CD4-positive, alpha-beta T cell (primary cell): Measurements from ENCODE around the gene COL4A4. TPM values are rescaled to one million over a fixed set of nuclear protein-coding genes. Genes with fewer than 3 reads are reported as not detected.

Source experiments
- ATAC-seq: fragments of 200-7000 bp; cut with Tn5 transposase; one replicate; pipeline ENCODE4 v1.10.0; 2022; ENCODE audit warnings: mild to moderate bottlenecking; ENCODE audit not compliant: poor library complexity
- CTCF ChIA-PET: fragments of 350-600 bp; sonication (Branson Sonifier 250); formaldehyde crosslinking; loops from one replicate; lab custom pipeline; 2021; ENCODE audit warnings: antibody characterized with exemption, inconsistent platforms; lab: Charles Lee
- POLR2A ChIA-PET: fragments of 350-600 bp; sonication (Branson Sonifier 250); formaldehyde crosslinking; loops from one replicate; lab custom pipeline; 2021; ENCODE audit warnings: antibody characterized with exemption, inconsistent platforms; lab: Charles Lee
- DNase-seq, 14 experiments: peaks; one replicate each; pipeline ENCODE4 v3.0.0-alpha.2; 2013 to 2020; ENCODE audit warnings: mixed read lengths in 2 of 14
- H3K27ac ChIP-seq, 2 donors: one replicate each; pipeline versions ENCODE4 v1.5.1 to v1.7.0; 2013; ENCODE audit warnings: low read length in 2 of 2, low read depth in 1 of 2, mild to moderate bottlenecking in 1 of 2
- H3K27me3 ChIP-seq, 2 experiments: 1 replicate in 1 of 2; 2 replicates in 1 of 2; pipeline versions ENCODE4 v1.6.1 to v1.7.0; 2013; ENCODE audit warnings: low read length in 2 of 2, control low read depth in 1 of 2, mild to moderate bottlenecking in 1 of 2, moderate library complexity in 1 of 2; ENCODE audit not compliant: insufficient read depth in 2 of 2, control insufficient read depth in 1 of 2
- H3K36me3 ChIP-seq: one replicate; pipeline ENCODE4 v1.6.1; 2013; ENCODE audit warnings: low read length, control low read depth; ENCODE audit not compliant: insufficient read depth
- H3K4me1 ChIP-seq: one replicate; pipeline ENCODE4 v1.6.1; 2013; ENCODE audit warnings: low read length, control low read depth; ENCODE audit not compliant: insufficient read depth
- H3K4me3 ChIP-seq: one replicate; pipeline ENCODE4 v1.5.1; 2013; ENCODE audit warnings: mild to moderate bottlenecking, low read length, moderate library complexity
- H3K9me3 ChIP-seq, 2 experiments: 1 replicate in 1 of 2; 2 replicates in 1 of 2; pipeline versions ENCODE4 v1.6.1 to v1.7.0; 2013; ENCODE audit warnings: low read length in 2 of 2, mild to moderate bottlenecking in 2 of 2, control low read depth in 1 of 2, moderate library complexity in 1 of 2; ENCODE audit not compliant: control insufficient read depth in 1 of 2, insufficient read depth in 1 of 2
- H3K27ac Mint-ChIP-seq: one replicate; pipeline ENCODE4 v1.8.0; 2020; ENCODE audit warnings: mixed read lengths
- H3K27me3 Mint-ChIP-seq: one replicate; pipeline ENCODE4 v1.8.0; 2021; ENCODE audit warnings: mixed read lengths
- H3K36me3 Mint-ChIP-seq: one replicate; pipeline ENCODE4 v1.8.0; 2021; ENCODE audit warnings: low read depth, mixed read lengths
- H3K4me1 Mint-ChIP-seq: one replicate; pipeline ENCODE4 v1.8.0; 2021; ENCODE audit warnings: low read depth, mixed read lengths
- H3K4me3 Mint-ChIP-seq: one replicate; pipeline ENCODE4 v1.8.0; 2020; ENCODE audit warnings: mild to moderate bottlenecking, mixed read lengths
- H3K9me3 Mint-ChIP-seq: one replicate; pipeline ENCODE4 v1.8.0; 2020; ENCODE audit warnings: mixed read lengths
- CTCF ChIP-seq: fragments of 200-600 bp; IDR thresholded peaks from one replicate; pipeline ENCODE4 v1.8.0; 2022; ENCODE audit warnings: antibody characterized with exemption, mild to moderate bottlenecking
- intact Hi-C, 2 experiments: fragments of 100-400 bp; cut with DNase I in 1 of 2; cut with micrococcal nuclease in 1 of 2; formaldehyde crosslinking; loops; one replicate each; pipeline versions ENCODE4 v1.15.1 to v1.9.0; 2023 to 2025; cut with DNase I, micrococcal nuclease
- total RNA-seq, 174 experiments: library from RNA in 2 of 174; stranded (reverse) in 2 of 174; gene quantifications; one replicate each; pipeline ENCODE4 v1.2.3 and lab custom pipeline; 2021 to 2026

Gene COL4A4
- total RNA-seq, 2 experiments from 2014 or later: not detected

- intact Hi-C loops: no loop called here
- TF ChIP-seq CTCF: no peak
- ATAC-seq (no peak), DNase-seq (no peak)
- Mint-ChIP-seq H3K4me3 (no peak overlapping the region), H3K9me3 (no peaks in the 10 kb centered on the region), H3K4me1 (peaks cover 12% of the 10 kb centered on the region), H3K27ac (no peak overlapping the region), H3K36me3 (peaks cover 27% of the 10 kb centered on the region), H3K27me3 (no peaks in the 10 kb centered on the region)
- Histone ChIP-seq H3K27me3 (no peaks in the 10 kb centered on the region), H3K36me3 (no peaks in the 10 kb centered on the region), H3K4me3 (no peak overlapping the region), H3K9me3 (no peaks in the 10 kb centered on the region), H3K27ac (no peak overlapping the region), H3K4me1 (no peaks in the 10 kb centered on the region)
- ChIA-PET POLR2A (no interaction called here), CTCF (no interaction called here)
Measured at GRCh38 chr2:226965376-226965775, 198.6 kb downstream of the COL4A4 start.

- H3K4me1 ChIP-seq: no peaks in the 10 kb centered on the region
- H3K36me3 Mint-ChIP-seq: peaks cover 44% of the 10 kb centered on the region
- H3K4me3 Mint-ChIP-seq: no peak overlapping the region
- H3K4me3 ChIP-seq: no peak overlapping the region
- H3K9me3 Mint-ChIP-seq: peaks cover 2% of the 10 kb centered on the region
- no peak for TF ChIP-seq CTCF
- H3K4me1 Mint-ChIP-seq: no peaks in the 10 kb centered on the region
- no peaks in the 10 kb centered on the region for H3K36me3 ChIP-seq
- CTCF ChIA-PET: no interaction called here
- H3K9me3 ChIP-seq: peaks cover 0 to 5% of the 10 kb centered on the region in 2 experiments
- no peak overlapping the region for H3K27ac ChIP-seq
- POLR2A ChIA-PET: no interaction called here
- H3K27me3 ChIP-seq: no peaks in the 10 kb centered on the region
- DNase-seq (no peak), ATAC-seq (no peak)
- no peak overlapping the region for H3K27ac Mint-ChIP-seq
- intact Hi-C loops: no loop called here
- H3K27me3 Mint-ChIP-seq: no peaks in the 10 kb centered on the region
Measured at GRCh38 chr2:226963528-226963927, 200.5 kb downstream of the COL4A4 start.

GRCh38 chr2:226962176-226962773 is 201.7 kb downstream of the COL4A4 start:
- no peak for DNase-seq
- Mint-ChIP-seq H3K27me3 (no peaks in the 10 kb centered on the region), H3K4me1 (no peaks in the 10 kb centered on the region), H3K27ac (no peak overlapping the region), H3K9me3 (peaks cover 13% of the 10 kb centered on the region), H3K4me3 (no peak overlapping the region), H3K36me3 (peaks cover 53% of the 10 kb centered on the region)
- intact Hi-C loops: no loop called here
- ChIA-PET CTCF (no interaction called here), POLR2A (no interaction called here)
- no peak for TF ChIP-seq CTCF
- no peaks in the 10 kb centered on the region for H3K36me3 ChIP-seq
- peaks cover 0 to 5% of the 10 kb centered on the region in 2 experiments for H3K9me3 ChIP-seq
- H3K27me3 ChIP-seq: no peaks in the 10 kb centered on the region
- no peak overlapping the region for H3K27ac ChIP-seq
- no peaks in the 10 kb centered on the region for H3K4me1 ChIP-seq
- H3K4me3 ChIP-seq: no peak overlapping the region
- ATAC-seq: no peak
